Measurements from ENCODE around the gene IRS1. TPM values are rescaled to one million over a fixed set of nuclear protein-coding genes. Genes with fewer than 3 reads are reported as not detected.

IRS1 gene
- polyA plus RNA-seq, 2 of the 4 experiments (the other 2 are of a cell fraction): 10.4 to 13.9 TPM

GRCh38 chr2:226694149-226694548 lies 105.5 kb downstream of the IRS1 start:
- WGBS (ENCODE audit: missing lambda C conversion rate): 57% methylated on average over 4 of the region's 4 CpGs
- Histone ChIP-seq H3K4me3 (no peak overlapping the region), H3K9me3 (no peaks in the 10 kb centered on the region), H3K4me2 (no peak overlapping the region), H3K4me1 (no peaks in the 10 kb centered on the region), H3K27ac (no peak overlapping the region)
- TF ChIP-seq EHMT2 (IDR thresholded peaks at IDR 0.05; ENCODE audit: low read depth) (no peak), ELK1 (IDR thresholded peaks at IDR 0.05; ENCODE audit: low read depth, low read length) (no peak), FOXS1 (CRISPR knock-in tag; IDR thresholded peaks at IDR 0.05) (no peak), PBX3 (IDR thresholded peaks at IDR 0.05) (no peak), RFX5 (IDR thresholded peaks at IDR 0.05) (no peak), KDM1A (IDR thresholded peaks at IDR 0.05; ENCODE audit: low read depth) (no peak), CEBPB (IDR thresholded peaks at IDR 0.05) (no peak), HES2 (IDR thresholded peaks at IDR 0.05) (no peak), TP53 (CRISPR knock-in tag; IDR thresholded peaks at IDR 0.05) (no peak), MYC (IDR thresholded peaks at IDR 0.05; ENCODE audit: borderline replicate concordance, low read length) (no peak), HOXB5 (CRISPR knock-in tag; IDR thresholded peaks at IDR 0.05) (no peak), POLR2AphosphoS2 (conservative IDR thresholded peaks at IDR 0.05; ENCODE audit: low read length) (no peak)
- ATAC-seq (no peak), FAIRE-seq (no peak), DNase-seq (ENCODE audit: low read depth in 1 of 2, low spot score in 1 of 2) (no peak)
- POLR2A ChIA-PET: no interaction called here
- CTCF ChIA-PET: no interaction called here

GRCh38 chr2:226693521-226693920 lies 106.1 kb downstream of the IRS1 start:
- CTCF ChIA-PET: no interaction called here

More at GRCh38 chr2:226693521-226693920, 106.1 kb downstream of the IRS1 start:
- POLR2A ChIA-PET: no interaction called here
- Histone ChIP-seq H3K4me2 (no peak overlapping the region), H3K27ac (no peak overlapping the region), H3K4me3 (no peak overlapping the region), H3K4me1 (no peaks in the 10 kb centered on the region), H3K9me3 (no peaks in the 10 kb centered on the region)
- WGBS (ENCODE audit: missing lambda C conversion rate): 88% methylated on average over 4 of the region's 4 CpGs
- ATAC-seq (no peak), FAIRE-seq (no peak), DNase-seq (ENCODE audit: low read depth in 1 of 2, low spot score in 1 of 2) (no peak)
- TF ChIP-seq CBX8 (IDR thresholded peaks at IDR 0.05) (no peak), ESRRA (IDR thresholded peaks at IDR 0.05; ENCODE audit: borderline replicate concordance, low read length) (no peak), FOXS1 (CRISPR knock-in tag; IDR thresholded peaks at IDR 0.05) (no peak), RAD21 (conservative IDR thresholded peaks at IDR 0.05 in 1 of 2, IDR thresholded peaks at IDR 0.05 in 1 of 2) (no peak), BHLHE40 (IDR thresholded peaks at IDR 0.05; ENCODE audit: low read depth, low read length) (no peak), REST (IDR thresholded peaks at IDR 0.05) (no peak), ZNF302 (CRISPR knock-in tag; IDR thresholded peaks at IDR 0.05) (no peak)
